Stimulated activated CD8-positive, alpha-beta memory T cell treated with anti-CD3 and anti-CD28 coated beads, Interleukin-15, amount 100 ng/mL, for 4 hours (primary cell): Measurements from ENCODE around the gene PIK3C2B.

Experiments
- DNase-seq, 2 donors: peaks; one replicate each; pipeline ENCODE4 v3.0.0-alpha.2; 2020; ENCODE audit warnings: low read depth in 2 of 2

Gene PIK3C2B

GRCh38 chr1:204478172-204478899 lies 16.3 kb downstream of the PIK3C2B start:
- no peak for DNase-seq

- no peak for DNase-seq
These were observed 17.4 kb downstream of the PIK3C2B start for GRCh38 chr1:204477036-204477740.

- no peak for DNase-seq
These were observed 18.0 kb downstream of the PIK3C2B start for GRCh38 chr1:204476563-204476962.

- DNase-seq = no peak
These were observed 18.8 kb downstream of the PIK3C2B start for GRCh38 chr1:204475656-204476432.

- no peak for DNase-seq
These were observed 21.1 kb downstream of the PIK3C2B start for GRCh38 chr1:204473400-204473965.

- no peak for DNase-seq
These were observed 21.9 kb downstream of the PIK3C2B start for GRCh38 chr1:204472660-204473059.

- no peak for DNase-seq
These were observed 22.9 kb downstream of the PIK3C2B start for GRCh38 chr1:204471687-204472086.

GRCh38 chr1:204469304-204469703 lies 25.3 kb downstream of the PIK3C2B start:
- no peak for DNase-seq

- DNase-seq = no peak
These were observed 25.8 kb downstream of the PIK3C2B start for GRCh38 chr1:204468766-204469302.

- no peak for DNase-seq
These were observed 26.4 kb downstream of the PIK3C2B start for GRCh38 chr1:204468206-204468605.

- no peak for DNase-seq
These were observed 27.9 kb downstream of the PIK3C2B start for GRCh38 chr1:204466416-204467405.

- DNase-seq = no peak
These were observed 28.8 kb downstream of the PIK3C2B start for GRCh38 chr1:204465546-204466415.

- no peak for DNase-seq
These were observed 29.9 kb downstream of the PIK3C2B start for GRCh38 chr1:204464701-204465100.

GRCh38 chr1:204464187-204464631 lies 30.4 kb downstream of the PIK3C2B start:
- no peak for DNase-seq

GRCh38 chr1:204463125-204464060 lies 31.2 kb downstream of the PIK3C2B start:
- DNase-seq = no peak

- DNase-seq = no peak
These were observed 32.4 kb downstream of the PIK3C2B start for GRCh38 chr1:204462229-204462561.

GRCh38 chr1:204461331-204462228 lies 33.0 kb downstream of the PIK3C2B start:
- peak in 1 of 2 donors; percentile 28 for DNase-seq

GRCh38 chr1:204460346-204460745 lies 34.3 kb downstream of the PIK3C2B start:
- DNase-seq = no peak
